Measurements from ENCODE around the gene RHBDF2.

RHBDF2 gene

DNA sequence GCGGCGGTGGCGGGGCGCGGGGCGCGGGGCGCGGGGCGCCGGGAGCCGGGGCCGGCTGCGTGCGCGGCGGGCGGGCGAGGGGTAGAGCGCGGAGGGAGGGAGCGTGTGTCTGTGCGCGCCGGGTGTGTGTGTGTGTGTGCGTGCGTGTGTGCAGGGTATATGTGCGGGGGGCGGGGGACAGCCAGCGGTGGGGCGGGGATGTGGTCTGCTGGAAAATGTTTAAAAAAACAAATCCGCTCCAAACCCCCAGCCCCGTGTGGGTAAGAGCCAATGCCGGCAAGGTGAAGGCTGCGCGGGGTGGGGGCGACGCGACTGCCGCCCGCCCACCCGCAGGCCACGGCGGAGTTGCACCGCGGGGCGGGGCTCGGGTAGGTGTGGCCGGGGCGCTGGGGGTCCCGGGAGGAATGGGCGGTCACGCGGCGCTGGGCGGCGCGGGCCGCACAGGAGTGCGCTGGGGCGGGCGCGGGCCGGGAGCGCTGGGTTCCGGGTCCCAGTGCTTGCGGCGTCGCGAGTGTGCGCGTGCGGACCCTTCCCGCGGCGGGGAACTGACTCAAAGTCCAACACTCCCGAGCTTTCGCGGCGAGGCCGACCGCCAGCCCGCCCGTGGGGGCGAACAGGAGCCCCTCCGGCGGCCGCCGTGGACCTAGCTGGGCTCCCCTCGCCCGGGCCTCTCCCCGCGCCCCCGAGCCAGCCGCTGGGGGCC is 36.5 kb upstream of the RHBDF2 start, which contains the start of gene CYGB:
Gene CYGB, minus strand, starts transcription at position 132 of the 703 bp plus-strand sequence. CDS start 167 bp downstream, outside the sequence.
- no peaks in the 10 kb centered on the region for H3K36me3 ChIP-seq (replicated peaks; ENCODE audit: insufficient read depth, low read length)
- DNase-seq, result no peak
- H3K9me3 ChIP-seq (replicated peaks; ENCODE audit: insufficient read depth, low read length), result no peaks in the 10 kb centered on the region
- no peak for TF ChIP-seq EZH2phosphoT487 (IDR thresholded peaks at IDR 0.05; ENCODE audit: low read length)
- TF ChIP-seq CTCF (IDR thresholded peaks at IDR 0.05; ENCODE audit: low read length), result no peak
- no peak for TF ChIP-seq EZH2 (optimal IDR thresholded peaks at IDR 0.05; ENCODE audit: low read depth, low read length)
- no peak within 1 kb of the TSS for H3K9ac ChIP-seq (ENCODE audit: low read length)
- H3K27ac ChIP-seq (ENCODE audit: low read length), result no peak within 1 kb of the TSS
- H3K4me3 ChIP-seq (ENCODE audit: low read length), result no peak within 1 kb of the TSS
- no peaks in the 10 kb centered on the region for H3K79me2 ChIP-seq (ENCODE audit: low read length)
- no peaks in the 10 kb centered on the region for H3F3A ChIP-seq (ENCODE audit: insufficient read depth, low read length)
- no peaks in the 10 kb centered on the region for H3K9me2 ChIP-seq (replicated peaks; ENCODE audit: insufficient read depth, low read length)
- H3K4me1 ChIP-seq (ENCODE audit: low read length), result no peaks in the 10 kb centered on the region
- H2AFZ ChIP-seq (ENCODE audit: low read length), result no peak within 1 kb of the TSS
- H3K27me3 ChIP-seq (replicated peaks; ENCODE audit: insufficient read depth, low read length), result peaks cover 80% of the 10 kb centered on the region
- no peak within 1 kb of the TSS for H3K4me2 ChIP-seq (ENCODE audit: low read depth, low read length)
- H4K20me1 ChIP-seq (ENCODE audit: insufficient read depth, low read length), result no peaks in the 10 kb centered on the region

GRCh38 chr17:76537288-76537577 is 36.0 kb upstream of the RHBDF2 start:
- H3K9ac ChIP-seq (ENCODE audit: low read length), result no peak overlapping the region
- H3K36me3 ChIP-seq (replicated peaks; ENCODE audit: insufficient read depth, low read length), result no peaks in the 10 kb centered on the region
- no peaks in the 10 kb centered on the region for H3K9me3 ChIP-seq (replicated peaks; ENCODE audit: insufficient read depth, low read length)
- H3K9me2 ChIP-seq (replicated peaks; ENCODE audit: insufficient read depth, low read length), result no peaks in the 10 kb centered on the region
- H4K20me1 ChIP-seq (ENCODE audit: insufficient read depth, low read length), result no peaks in the 10 kb centered on the region
- no peak for TF ChIP-seq EZH2phosphoT487 (IDR thresholded peaks at IDR 0.05; ENCODE audit: low read length)
- no peak for TF ChIP-seq EZH2 (optimal IDR thresholded peaks at IDR 0.05; ENCODE audit: low read depth, low read length)
- TF ChIP-seq CTCF (IDR thresholded peaks at IDR 0.05; ENCODE audit: low read length), result no peak
- H2AFZ ChIP-seq (ENCODE audit: low read length), result no peak overlapping the region
- no peaks in the 10 kb centered on the region for H3K4me1 ChIP-seq (ENCODE audit: low read length)
- H3K4me2 ChIP-seq (ENCODE audit: low read depth, low read length), result no peak overlapping the region
- H3K27ac ChIP-seq (ENCODE audit: low read length), result no peak overlapping the region
- no peak for DNase-seq
- peaks cover 77% of the 10 kb centered on the region for H3K27me3 ChIP-seq (replicated peaks; ENCODE audit: insufficient read depth, low read length)
- no peaks in the 10 kb centered on the region for H3K79me2 ChIP-seq (ENCODE audit: low read length)
- no peaks in the 10 kb centered on the region for H3F3A ChIP-seq (ENCODE audit: insufficient read depth, low read length)
- no peak overlapping the region for H3K4me3 ChIP-seq (ENCODE audit: low read length)

GRCh38 chr17:76536511-76537287 is 35.5 kb upstream of the RHBDF2 start:
- H3K4me1 ChIP-seq (ENCODE audit: low read length), result no peaks in the 10 kb centered on the region
- DNase-seq, result no peak
- no peak overlapping the region for H3K4me3 ChIP-seq (ENCODE audit: low read length)
- H3K79me2 ChIP-seq (ENCODE audit: low read length), result no peaks in the 10 kb centered on the region
- no peak overlapping the region for H3K9ac ChIP-seq (ENCODE audit: low read length)
- H3K36me3 ChIP-seq (replicated peaks; ENCODE audit: insufficient read depth, low read length), result no peaks in the 10 kb centered on the region
- H4K20me1 ChIP-seq (ENCODE audit: insufficient read depth, low read length), result no peaks in the 10 kb centered on the region
- no peaks in the 10 kb centered on the region for H3K9me2 ChIP-seq (replicated peaks; ENCODE audit: insufficient read depth, low read length)
- no peaks in the 10 kb centered on the region for H3K9me3 ChIP-seq (replicated peaks; ENCODE audit: insufficient read depth, low read length)
- H3K27ac ChIP-seq (ENCODE audit: low read length), result no peak overlapping the region
- TF ChIP-seq EZH2 (optimal IDR thresholded peaks at IDR 0.05; ENCODE audit: low read depth, low read length) (no peak), EZH2phosphoT487 (IDR thresholded peaks at IDR 0.05; ENCODE audit: low read length) (no peak), CTCF (IDR thresholded peaks at IDR 0.05; ENCODE audit: low read length) (no peak)
- H2AFZ ChIP-seq (ENCODE audit: low read length), result no peak overlapping the region
- H3K27me3 ChIP-seq (replicated peaks; ENCODE audit: insufficient read depth, low read length), result peaks cover 77% of the 10 kb centered on the region
- H3F3A ChIP-seq (ENCODE audit: insufficient read depth, low read length), result no peaks in the 10 kb centered on the region
- H3K4me2 ChIP-seq (ENCODE audit: low read depth, low read length), result no peak overlapping the region

All from MM.1S (cell line).